ENCODE measurements around the gene FBXO4.

The FBXO4 gene

DNA sequence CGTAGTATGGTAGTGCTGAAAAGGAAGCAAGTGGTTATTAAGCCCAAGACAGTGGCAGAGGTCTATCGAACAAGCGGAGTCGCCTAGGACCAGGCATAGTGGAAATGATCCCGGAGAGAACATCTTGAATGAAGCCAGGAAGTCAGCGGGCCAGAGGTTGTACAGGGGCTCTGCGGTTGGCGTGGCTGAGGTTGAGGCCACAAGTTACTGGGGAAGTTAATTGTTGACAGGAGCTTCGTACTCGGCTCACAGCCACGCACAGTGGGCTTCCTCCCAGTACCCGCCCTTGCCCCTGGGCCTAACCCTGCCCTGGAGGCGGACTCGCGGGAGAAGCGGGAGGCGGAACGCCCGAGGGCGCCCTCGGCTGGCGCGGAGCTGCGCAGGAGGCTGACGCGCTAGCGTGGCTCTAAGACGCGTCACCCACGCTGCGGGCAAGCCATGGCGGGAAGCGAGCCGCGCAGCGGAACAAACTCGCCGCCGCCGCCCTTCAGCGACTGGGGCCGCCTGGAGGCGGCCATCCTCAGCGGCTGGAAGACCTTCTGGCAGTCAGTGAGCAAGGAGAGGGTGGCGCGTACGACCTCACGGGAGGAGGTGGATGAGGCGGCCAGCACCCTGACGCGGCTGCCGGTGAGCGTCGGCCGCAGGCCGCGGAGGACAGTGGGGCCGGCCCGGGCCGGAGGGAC, at the start of gene FBXO4:
TSS of gene FBXO4 (plus strand) at position 410 of the 683 bp plus-strand sequence. CDS start at position 439, 29 bp downstream.
- DNase-seq (ENCODE audit: low read depth, low spot score), result no peak

DNA sequence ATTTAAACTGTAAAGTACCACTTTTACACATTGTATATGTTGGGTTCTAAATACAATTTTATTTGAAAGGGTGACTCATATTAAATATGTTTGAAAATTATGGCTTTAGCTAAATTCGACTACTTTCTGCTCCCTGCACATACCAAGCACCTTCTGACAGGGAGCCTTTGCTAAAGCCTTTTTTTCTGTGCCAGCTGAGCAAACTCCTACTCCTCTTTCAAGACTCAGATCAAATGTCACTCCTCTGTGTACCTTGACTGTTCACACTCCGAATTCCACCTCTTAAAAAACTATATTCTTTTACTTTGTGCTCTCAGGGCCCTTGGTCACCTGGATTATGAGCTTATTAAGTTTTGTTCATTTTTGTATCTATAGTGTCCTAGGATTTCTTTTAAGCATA, 48.4 kb upstream of the FBXO4 start:
- no peak for DNase-seq (ENCODE audit: low read depth, low spot score)

DNA sequence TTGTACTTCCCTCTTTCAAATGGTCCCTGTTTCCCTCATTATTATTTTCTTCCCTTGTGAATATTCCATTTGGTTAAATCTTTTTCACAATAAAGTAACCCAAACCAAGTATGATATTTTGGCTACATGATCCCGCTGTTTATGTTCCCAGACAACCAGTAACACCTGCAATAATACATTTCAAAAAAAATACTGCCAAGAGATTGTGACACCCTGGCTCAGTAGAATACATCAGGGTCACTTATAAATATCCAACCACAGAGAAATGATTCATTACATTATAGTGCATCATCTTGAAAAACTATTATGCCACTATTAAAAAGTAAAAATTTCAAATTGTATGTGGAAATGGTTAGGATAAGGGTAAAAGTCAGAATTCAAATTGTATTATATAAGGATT, 47.7 kb upstream of the FBXO4 start:
- DNase-seq (ENCODE audit: low read depth, low spot score), result no peak

- DNase-seq (ENCODE audit: low read depth, low spot score), result no peak
Measured at GRCh38 chr5:41878173-41878572, 46.9 kb upstream of the FBXO4 start.

GRCh38 chr5:41878643-41879478, 46.2 kb upstream of the FBXO4 start:
- DNase-seq (ENCODE audit: low read depth, low spot score), result no peak

DNA sequence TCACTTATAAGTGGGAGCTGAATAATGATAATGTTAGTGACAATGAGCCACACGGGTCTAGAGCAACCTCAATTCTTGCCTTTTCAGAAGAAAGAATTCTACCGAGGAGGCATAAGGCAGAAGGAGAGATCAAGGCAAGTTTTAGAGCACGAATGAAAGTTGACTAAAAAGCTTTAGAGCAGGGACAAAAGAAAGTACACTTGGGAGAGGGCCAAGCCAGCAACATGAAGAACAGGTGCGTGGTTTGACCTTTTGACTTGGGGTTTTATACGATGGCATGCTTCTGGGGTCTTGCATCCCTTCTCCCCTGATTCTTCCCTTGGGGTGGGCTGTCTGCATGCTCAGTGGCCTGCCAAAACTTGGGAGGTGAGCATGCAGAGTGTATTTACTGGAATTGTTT, 42.3 kb upstream of the FBXO4 start:
- no peak for DNase-seq (ENCODE audit: low read depth, low spot score)

- DNase-seq (ENCODE audit: low read depth, low spot score), result no peak
Measured at GRCh38 chr5:41883243-41883642, 41.8 kb upstream of the FBXO4 start.

DNA sequence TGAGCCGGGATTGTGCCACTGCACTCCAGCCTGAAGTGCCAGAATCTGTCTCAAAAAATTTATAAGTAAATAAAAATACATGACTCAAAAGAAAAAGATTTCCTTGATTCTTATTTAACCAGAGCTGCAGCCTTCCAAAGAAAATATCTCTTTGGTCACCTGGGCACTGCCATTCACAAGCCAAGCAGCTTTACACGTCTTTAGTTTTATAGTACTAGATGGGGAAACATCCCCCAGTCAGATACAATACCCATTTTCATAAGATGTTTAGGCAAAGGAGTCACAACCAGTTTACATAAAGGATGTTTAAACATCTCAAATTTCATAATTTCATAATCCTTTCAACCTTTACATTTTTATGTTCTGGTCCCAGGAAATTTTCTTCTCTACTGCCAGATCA, 41.1 kb upstream of the FBXO4 start:
- DNase-seq (ENCODE audit: low read depth, low spot score), result no peak

DNA sequence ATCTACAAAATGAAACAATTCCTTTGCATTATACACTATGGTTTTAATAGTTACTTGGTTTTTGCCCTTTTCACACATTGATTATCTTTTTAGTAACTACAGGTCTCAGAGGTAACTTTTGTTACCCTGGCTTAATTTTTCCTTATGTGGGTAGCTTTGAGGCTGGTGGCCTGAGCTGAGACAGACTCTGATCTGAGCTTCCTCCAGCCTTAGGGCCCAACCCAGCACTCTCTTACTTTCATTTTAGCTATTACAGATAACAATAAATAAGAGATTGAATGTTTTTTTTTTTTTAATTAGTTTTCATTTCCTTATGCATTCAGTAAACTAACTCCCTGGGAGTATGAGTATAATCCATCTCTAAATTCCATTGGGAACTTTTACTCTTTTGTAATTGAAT, 39.8 kb upstream of the FBXO4 start:
- no peak for DNase-seq (ENCODE audit: low read depth, low spot score)

GRCh38 chr5:41891066-41891707, 33.9 kb upstream of the FBXO4 start:
- no peak for DNase-seq (ENCODE audit: low read depth, low spot score)

- no peak for DNase-seq (ENCODE audit: low read depth, low spot score)
Measured at GRCh38 chr5:41892031-41892430, 33.0 kb upstream of the FBXO4 start.

DNA sequence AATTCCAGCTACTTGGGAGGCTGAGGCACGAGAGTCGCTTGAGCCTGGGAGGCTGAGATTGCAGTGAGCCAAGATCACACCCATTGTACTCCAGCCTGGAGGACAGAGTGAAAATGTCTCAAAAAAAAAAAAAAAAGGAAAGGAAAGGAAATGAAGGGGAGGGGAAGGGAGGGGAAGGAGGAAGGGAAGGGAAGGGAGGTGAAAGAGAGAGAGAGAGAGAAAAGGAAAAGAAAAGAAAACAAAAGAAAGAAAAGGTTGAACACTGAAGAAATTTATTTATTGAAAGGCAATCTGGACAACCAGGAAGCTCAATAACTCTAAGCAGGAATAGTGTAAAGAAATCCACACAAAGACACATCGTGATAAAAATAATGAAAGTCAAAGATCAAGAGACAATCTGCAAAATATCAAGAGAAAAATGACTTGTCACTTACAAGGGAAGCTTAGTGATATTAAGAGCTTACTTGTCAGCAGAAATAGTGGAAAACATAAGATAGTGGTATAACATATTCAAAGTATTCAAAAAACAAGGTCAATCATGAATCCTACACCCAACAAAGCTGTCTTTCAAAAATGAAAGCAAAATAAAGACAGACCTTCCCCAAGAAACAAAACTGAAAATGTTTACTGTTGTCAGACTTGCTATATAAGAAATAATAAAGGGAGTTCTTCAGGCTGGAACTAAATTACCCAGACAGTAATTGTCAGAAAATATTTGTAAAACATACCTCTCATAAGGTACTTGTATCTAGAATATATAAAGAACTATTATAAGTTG, 31.8 kb upstream of the FBXO4 start:
- no peak for DNase-seq (ENCODE audit: low read depth, low spot score)

GRCh38 chr5:41896230-41896629, 28.9 kb upstream of the FBXO4 start:
- no peak for DNase-seq (ENCODE audit: low read depth, low spot score)

- no peak for DNase-seq (ENCODE audit: low read depth, low spot score)
Measured at GRCh38 chr5:41903382-41903891, 21.6 kb upstream of the FBXO4 start.

DNA sequence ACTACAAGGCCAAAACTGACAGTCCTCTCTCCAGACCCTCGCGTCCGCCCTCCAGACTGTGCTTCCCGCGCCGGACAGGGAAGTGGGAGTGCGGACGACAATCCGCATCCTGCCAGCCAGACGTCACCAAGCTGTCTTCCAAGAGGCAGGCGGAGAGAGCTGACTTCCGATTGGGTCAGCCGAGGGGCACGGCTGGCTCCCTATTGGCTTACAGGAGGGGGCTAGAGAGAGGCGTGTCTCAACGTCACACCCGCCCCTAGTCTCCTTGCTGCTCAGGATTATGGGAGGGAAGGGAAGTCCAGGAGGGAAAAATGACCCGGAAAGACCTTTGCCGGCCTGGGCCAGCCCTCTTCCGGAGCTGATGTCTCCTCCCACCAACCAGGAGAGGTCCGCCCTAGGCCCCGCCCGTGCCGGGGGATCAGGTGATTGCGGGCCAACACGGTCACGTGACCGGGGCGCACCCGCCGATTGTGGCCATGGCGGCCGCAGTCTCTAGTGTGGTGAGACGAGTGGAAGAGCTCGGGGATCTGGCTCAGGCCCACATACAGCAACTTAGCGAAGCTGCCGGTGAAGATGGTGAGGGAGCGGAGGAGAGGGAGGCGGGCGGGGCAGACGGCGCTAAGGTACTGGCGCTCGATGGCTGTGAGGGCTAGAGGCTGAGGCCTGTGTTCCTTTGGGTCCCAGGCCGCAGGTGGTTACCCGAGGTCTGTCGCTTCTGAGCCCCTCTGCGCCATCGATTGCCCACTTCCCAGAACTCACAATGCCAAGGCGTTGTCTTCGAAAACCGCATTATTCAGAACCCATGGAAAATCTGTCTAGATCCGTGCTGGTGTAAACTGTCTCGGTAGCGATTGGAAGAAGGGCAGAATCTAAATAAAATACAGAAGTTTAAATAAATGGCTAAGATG, 20.9 kb upstream of the FBXO4 start, which contains the start of gene RIMOC1:
TSS of gene RIMOC1 (plus strand) at position 453 of the 908 bp plus-strand sequence. CDS start at position 477, 24 bp downstream.
- peak; percentile 96 for DNase-seq (ENCODE audit: low read depth, low spot score)

DNA sequence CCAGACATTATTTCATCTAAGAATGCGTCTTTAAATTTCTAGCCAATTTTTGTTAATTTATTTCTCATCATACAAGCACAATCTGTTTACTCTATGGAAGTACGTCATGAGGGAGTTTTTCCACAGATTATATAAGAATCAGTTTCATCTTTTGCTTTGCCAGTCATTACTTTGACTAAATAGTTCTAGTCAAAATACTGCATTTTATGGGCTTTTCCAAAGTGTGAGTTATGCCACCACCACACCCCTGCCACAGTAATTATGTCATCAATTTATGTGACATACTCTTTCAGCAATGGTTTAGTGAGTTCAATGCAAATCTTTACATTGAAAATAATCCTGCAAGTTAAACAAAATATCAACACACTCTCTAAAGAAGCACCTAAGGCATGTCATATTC, 18.9 kb upstream of the FBXO4 start:
- DNase-seq (ENCODE audit: low read depth, low spot score), result no peak

DNA sequence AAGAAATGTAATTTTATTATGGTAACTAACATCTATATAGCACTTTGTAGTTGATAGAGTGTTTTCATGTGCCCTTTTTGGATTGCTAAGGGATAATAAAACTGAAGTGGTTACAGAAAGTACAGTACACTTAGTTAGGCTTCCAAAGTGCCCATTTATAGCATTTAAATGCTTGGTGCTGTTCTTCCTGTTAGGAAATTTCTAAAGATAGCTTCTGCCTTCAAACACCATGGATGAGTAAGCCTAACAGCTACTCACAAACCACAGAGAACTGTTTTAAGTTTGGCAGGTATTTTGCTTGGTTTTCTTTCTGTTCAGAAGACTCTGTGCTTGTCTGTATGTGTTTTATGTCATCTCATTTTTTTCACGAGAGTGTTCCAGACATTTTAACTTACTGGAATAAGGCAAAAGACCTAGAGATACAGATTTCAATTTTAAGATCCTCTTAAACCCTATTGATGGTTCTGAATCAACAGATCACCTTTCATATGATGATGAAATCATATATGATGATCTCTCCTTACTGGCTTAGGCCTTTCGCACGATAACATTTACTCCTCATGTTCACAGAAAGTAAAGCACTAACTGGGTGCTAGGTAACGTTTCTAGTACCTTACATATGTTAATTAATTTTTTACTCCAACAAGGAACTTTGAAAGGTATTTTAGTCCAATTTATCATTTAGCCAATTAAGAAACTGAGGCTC, 16.6 kb upstream of the FBXO4 start:
- DNase-seq (ENCODE audit: low read depth, low spot score), result no peak

- no peak for DNase-seq (ENCODE audit: low read depth, low spot score)
Measured at GRCh38 chr5:41918105-41918504, 7.0 kb upstream of the FBXO4 start.

- no peak for DNase-seq (ENCODE audit: low read depth, low spot score)
Measured at GRCh38 chr5:41921166-41921565, 3.9 kb upstream of the FBXO4 start.

GRCh38 chr5:41921874-41922273, 3.2 kb upstream of the FBXO4 start:
- DNase-seq (ENCODE audit: low read depth, low spot score), result no peak

Data from iPS DF 19.7 (cell line).